Measurements from ENCODE around the gene GPR6.

GRCh38 chr6:109991201-109992101 lies 13.3 kb downstream of the GPR6 start:
- TF ChIP-seq ZNF24 (tag by site-specific recombination; IDR thresholded peaks at IDR 0.05) (no peak), CTCF (tag by site-specific recombination; IDR thresholded peaks at IDR 0.05) (no peak), ZNF398 (tag by site-specific recombination; IDR thresholded peaks at IDR 0.05) (no peak)
